Fibroblast of pulmonary artery (primary cell): ENCODE measurements around the gene MALT1.

Experiments
- DNase-seq: peaks from one replicate; pipeline ENCODE4 v3.0.0-alpha.2; 2010; ENCODE audit warnings: low read depth
- H3K4me3 ChIP-seq: replicated peaks from 2 replicates; pipeline ENCODE4 v1.5.1; 2011; ENCODE audit warnings: low read depth, mild to moderate bottlenecking, control low read depth, low read length, moderate library complexity
- CTCF ChIP-seq: IDR thresholded peaks from 2 replicates; pipeline ENCODE4 v1.5.1; 2011; ENCODE audit warnings: mild to moderate bottlenecking, control low read depth, low read length, inconsistent platforms; ENCODE audit errors: missing control alignments

The MALT1 gene

GRCh38 chr18:58732471-58732870, 61.2 kb downstream of the MALT1 start:
- no peak for TF ChIP-seq CTCF
- H3K4me3 ChIP-seq = no peak overlapping the region
- DNase-seq = no peak

GRCh38 chr18:58733866-58734265, 62.6 kb downstream of the MALT1 start:
- no peak for TF ChIP-seq CTCF
- H3K4me3 ChIP-seq = no peak overlapping the region

GRCh38 chr18:58738322-58738721, 67.1 kb downstream of the MALT1 start:
- no peak for DNase-seq
- H3K4me3 ChIP-seq = no peak overlapping the region
- TF ChIP-seq CTCF = no peak

More at GRCh38 chr18:58733866-58734265, 62.6 kb downstream of the MALT1 start:
- no peak for DNase-seq

- DNase-seq = no peak
- no peak for TF ChIP-seq CTCF
- H3K4me3 ChIP-seq = no peak overlapping the region
These were observed 74.6 kb downstream of the MALT1 start for GRCh38 chr18:58745914-58746313.

GRCh38 chr18:58748899-58749595, 77.8 kb downstream of the MALT1 start:
- DNase-seq = no peak
- TF ChIP-seq CTCF = no peak
- H3K4me3 ChIP-seq = no peak overlapping the region

- H3K4me3 ChIP-seq = no peak overlapping the region
- DNase-seq = no peak
- no peak for TF ChIP-seq CTCF
These were observed 82.7 kb downstream of the MALT1 start for GRCh38 chr18:58753976-58754375.

GRCh38 chr18:58754544-58755068, 83.3 kb downstream of the MALT1 start:
- no peak overlapping the region for H3K4me3 ChIP-seq
- TF ChIP-seq CTCF = no peak
- DNase-seq = no peak
